ENCODE measurements around the gene SULT1A3.
"Not testable (repeated sequence)": the region's sequence is repeated elsewhere in the genome, so short reads cannot be mapped to it uniquely, and the experiment has no call there.

Gene SULT1A3

GRCh38 chr16:30186444-30186781 is 12.6 kb upstream of the SULT1A3 start:
- peaks cover 33% of the 10 kb centered on the region for H3K4me1 ChIP-seq (ENCODE audit: control insufficient read depth, insufficient read depth, low read length, poor library complexity, severe bottlenecking)
- peak overlapping the region; percentile 94 for H3K27ac ChIP-seq (ENCODE audit: insufficient read depth, low read length, poor library complexity, severe bottlenecking)
- H3K9me3 ChIP-seq (ENCODE audit: control insufficient read depth, low read length) = no peaks in the 10 kb centered on the region
- H3K4me3 ChIP-seq (ENCODE audit: insufficient read depth, low read depth, low read length, poor library complexity, severe bottlenecking) = peak overlapping the region; percentile 97
- peaks cover 29% of the 10 kb centered on the region for H3K36me3 ChIP-seq (ENCODE audit: control insufficient read depth, insufficient read depth, low read length)
- no peaks in the 10 kb centered on the region for H3K27me3 ChIP-seq (replicated peaks; ENCODE audit: control insufficient read depth, insufficient read depth, low read length, poor library complexity, severe bottlenecking)
- DNase-seq = no peak

GRCh38 chr16:30186782-30187555 is 12.1 kb upstream of the SULT1A3 start:
- Histone ChIP-seq H3K4me3 (ENCODE audit: insufficient read depth, low read depth, low read length, poor library complexity, severe bottlenecking) (peak overlapping the region; percentile 97), H3K27ac (ENCODE audit: insufficient read depth, low read length, poor library complexity, severe bottlenecking) (peak overlapping the region; percentile 94), H3K4me1 (ENCODE audit: control insufficient read depth, insufficient read depth, low read length, poor library complexity, severe bottlenecking) (peaks cover 33% of the 10 kb centered on the region), H3K9me3 (ENCODE audit: control insufficient read depth, low read length) (no peaks in the 10 kb centered on the region), H3K36me3 (ENCODE audit: control insufficient read depth, insufficient read depth, low read length) (peaks cover 29% of the 10 kb centered on the region), H3K27me3 (replicated peaks; ENCODE audit: control insufficient read depth, insufficient read depth, low read length, poor library complexity, severe bottlenecking) (no peaks in the 10 kb centered on the region)
- peak; percentile 72 to 83 (median 74) for DNase-seq

GRCh38 chr16:30187556-30187865 is 11.5 kb upstream of the SULT1A3 start:
- peaks cover 33% of the 10 kb centered on the region for H3K4me1 ChIP-seq (ENCODE audit: control insufficient read depth, insufficient read depth, low read length, poor library complexity, severe bottlenecking)
- peaks cover 29% of the 10 kb centered on the region for H3K36me3 ChIP-seq (ENCODE audit: control insufficient read depth, insufficient read depth, low read length)
- DNase-seq = no peak
- peak overlapping the region; percentile 94 for H3K27ac ChIP-seq (ENCODE audit: insufficient read depth, low read length, poor library complexity, severe bottlenecking)
- no peaks in the 10 kb centered on the region for H3K27me3 ChIP-seq (replicated peaks; ENCODE audit: control insufficient read depth, insufficient read depth, low read length, poor library complexity, severe bottlenecking)
- no peaks in the 10 kb centered on the region for H3K9me3 ChIP-seq (ENCODE audit: control insufficient read depth, low read length)
- peak overlapping the region; percentile 97 for H3K4me3 ChIP-seq (ENCODE audit: insufficient read depth, low read depth, low read length, poor library complexity, severe bottlenecking)

- no peak for DNase-seq
- H3K4me3 ChIP-seq (ENCODE audit: insufficient read depth, low read depth, low read length, poor library complexity, severe bottlenecking) = no peak overlapping the region
- peak overlapping the region; percentile 25 for H3K27ac ChIP-seq (ENCODE audit: insufficient read depth, low read length, poor library complexity, severe bottlenecking)
Observed at GRCh38 chr16:30187971-30188561, 11.0 kb upstream of the SULT1A3 start.

GRCh38 chr16:30191158-30191557 is 7.9 kb upstream of the SULT1A3 start:
- not testable (repeated sequence) for DNase-seq; H3K9me3 ChIP-seq (ENCODE audit: control insufficient read depth, low read length); H3K4me3 ChIP-seq (ENCODE audit: insufficient read depth, low read depth, low read length, poor library complexity, severe bottlenecking); H3K27me3 ChIP-seq (replicated peaks; ENCODE audit: control insufficient read depth, insufficient read depth, low read length, poor library complexity, severe bottlenecking); H3K27ac ChIP-seq (ENCODE audit: insufficient read depth, low read length, poor library complexity, severe bottlenecking)
- Histone ChIP-seq H3K36me3 (ENCODE audit: control insufficient read depth, insufficient read depth, low read length) (peaks cover 21% of the 10 kb centered on the region), H3K4me1 (ENCODE audit: control insufficient read depth, insufficient read depth, low read length, poor library complexity, severe bottlenecking) (peaks cover 22% of the 10 kb centered on the region)

More at GRCh38 chr16:30187971-30188561, 11.0 kb upstream of the SULT1A3 start:
- no peaks in the 10 kb centered on the region for H3K9me3 ChIP-seq (ENCODE audit: control insufficient read depth, low read length)
- H3K4me1 ChIP-seq (ENCODE audit: control insufficient read depth, insufficient read depth, low read length, poor library complexity, severe bottlenecking) = peaks cover 33% of the 10 kb centered on the region
- peaks cover 29% of the 10 kb centered on the region for H3K36me3 ChIP-seq (ENCODE audit: control insufficient read depth, insufficient read depth, low read length)
- H3K27me3 ChIP-seq (replicated peaks; ENCODE audit: control insufficient read depth, insufficient read depth, low read length, poor library complexity, severe bottlenecking) = no peaks in the 10 kb centered on the region

- not testable (repeated sequence) for H3K9me3 ChIP-seq (ENCODE audit: control insufficient read depth, low read length); DNase-seq
Observed at GRCh38 chr16:30193098-30193497, 6.0 kb upstream of the SULT1A3 start.

GRCh38 chr16:30193615-30194014 is 5.4 kb upstream of the SULT1A3 start, which contains the start of the genes BOLA2B and SLX1A:
Gene BOLA2B, minus strand, starts transcription at chr16:30193666. Its CDS starts 71 bp downstream, at chr16:30193595.
Gene SLX1A, plus strand, starts transcription at chr16:30193875. Its CDS starts 210 bp downstream, at chr16:30194085.
- H3K36me3 ChIP-seq (ENCODE audit: control insufficient read depth, insufficient read depth, low read length); H3K9me3 ChIP-seq (ENCODE audit: control insufficient read depth, low read length); H3K4me1 ChIP-seq (ENCODE audit: control insufficient read depth, insufficient read depth, low read length, poor library complexity, severe bottlenecking); H3K27me3 ChIP-seq (replicated peaks; ENCODE audit: control insufficient read depth, insufficient read depth, low read length, poor library complexity, severe bottlenecking); DNase-seq; H3K4me3 ChIP-seq (ENCODE audit: insufficient read depth, low read depth, low read length, poor library complexity, severe bottlenecking); H3K27ac ChIP-seq (ENCODE audit: insufficient read depth, low read length, poor library complexity, severe bottlenecking): not testable (repeated sequence)

More at GRCh38 chr16:30193098-30193497, 6.0 kb upstream of the SULT1A3 start:
- H3K27ac ChIP-seq (ENCODE audit: insufficient read depth, low read length, poor library complexity, severe bottlenecking); H3K27me3 ChIP-seq (replicated peaks; ENCODE audit: control insufficient read depth, insufficient read depth, low read length, poor library complexity, severe bottlenecking); H3K4me1 ChIP-seq (ENCODE audit: control insufficient read depth, insufficient read depth, low read length, poor library complexity, severe bottlenecking); H3K36me3 ChIP-seq (ENCODE audit: control insufficient read depth, insufficient read depth, low read length); H3K4me3 ChIP-seq (ENCODE audit: insufficient read depth, low read depth, low read length, poor library complexity, severe bottlenecking): not testable (repeated sequence)

- H3K27ac ChIP-seq (ENCODE audit: insufficient read depth, low read length, poor library complexity, severe bottlenecking); H3K4me1 ChIP-seq (ENCODE audit: control insufficient read depth, insufficient read depth, low read length, poor library complexity, severe bottlenecking); H3K9me3 ChIP-seq (ENCODE audit: control insufficient read depth, low read length): not testable (repeated sequence)
Observed at GRCh38 chr16:30194172-30194925, 4.7 kb upstream of the SULT1A3 start.

GRCh38 chr16:30197001-30197400 is 2.1 kb upstream of the SULT1A3 start:
- not testable (repeated sequence) for H3K27ac ChIP-seq (ENCODE audit: insufficient read depth, low read length, poor library complexity, severe bottlenecking); H3K9me3 ChIP-seq (ENCODE audit: control insufficient read depth, low read length); H3K4me1 ChIP-seq (ENCODE audit: control insufficient read depth, insufficient read depth, low read length, poor library complexity, severe bottlenecking); H3K36me3 ChIP-seq (ENCODE audit: control insufficient read depth, insufficient read depth, low read length); H3K27me3 ChIP-seq (replicated peaks; ENCODE audit: control insufficient read depth, insufficient read depth, low read length, poor library complexity, severe bottlenecking); DNase-seq; H3K4me3 ChIP-seq (ENCODE audit: insufficient read depth, low read depth, low read length, poor library complexity, severe bottlenecking)

More at GRCh38 chr16:30194172-30194925, 4.7 kb upstream of the SULT1A3 start:
- H3K27me3 ChIP-seq (replicated peaks; ENCODE audit: control insufficient read depth, insufficient read depth, low read length, poor library complexity, severe bottlenecking); H3K4me3 ChIP-seq (ENCODE audit: insufficient read depth, low read depth, low read length, poor library complexity, severe bottlenecking); H3K36me3 ChIP-seq (ENCODE audit: control insufficient read depth, insufficient read depth, low read length); DNase-seq: not testable (repeated sequence)

Data from effector memory CD4-positive, alpha-beta T cell (primary cell).